HG03342 (cell line): Measurements from ENCODE around the gene DRD1.

Experiments
- ATAC-seq: cut with Tn5 transposase; IDR thresholded peaks from one replicate; pipeline ENCODE4 v1.9.1; 2021; ENCODE audit warnings: mild to moderate bottlenecking, moderate library complexity; ENCODE audit not compliant: unreplicated experiment

DRD1 gene

GRCh38 chr5:175444060-175444904, at the start of gene DRD1:
Gene DRD1, minus strand, starts transcription at chr5:175444182. Its CDS starts 1,083 bp downstream, at chr5:175443099.
- ATAC-seq: peak; percentile 65

GRCh38 chr5:175493726-175494125, 49.7 kb upstream of the DRD1 start:
- no peak for ATAC-seq

GRCh38 chr5:175493260-175493659, 49.3 kb upstream of the DRD1 start:
- ATAC-seq: no peak

DNA sequence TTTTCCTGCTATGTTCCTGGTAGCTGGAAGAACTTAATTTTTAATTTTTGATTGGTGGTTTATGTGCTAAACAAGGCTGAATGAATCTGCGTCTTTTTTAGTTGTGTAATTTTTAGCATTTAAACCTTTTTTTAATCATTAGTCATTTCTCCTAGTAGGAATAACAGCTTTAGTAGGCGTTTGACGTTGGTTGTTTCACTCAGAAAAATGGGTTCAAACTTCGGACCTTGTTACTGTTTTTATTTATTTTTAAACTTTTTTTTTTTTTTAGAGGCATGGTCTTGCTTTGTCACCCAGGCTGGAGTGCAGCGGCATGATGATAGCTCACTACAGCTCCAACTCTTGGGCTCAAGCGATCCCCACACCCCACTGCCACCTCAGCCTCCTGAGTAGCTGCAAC, 47.2 kb upstream of the DRD1 start:
- no peak for ATAC-seq

DNA sequence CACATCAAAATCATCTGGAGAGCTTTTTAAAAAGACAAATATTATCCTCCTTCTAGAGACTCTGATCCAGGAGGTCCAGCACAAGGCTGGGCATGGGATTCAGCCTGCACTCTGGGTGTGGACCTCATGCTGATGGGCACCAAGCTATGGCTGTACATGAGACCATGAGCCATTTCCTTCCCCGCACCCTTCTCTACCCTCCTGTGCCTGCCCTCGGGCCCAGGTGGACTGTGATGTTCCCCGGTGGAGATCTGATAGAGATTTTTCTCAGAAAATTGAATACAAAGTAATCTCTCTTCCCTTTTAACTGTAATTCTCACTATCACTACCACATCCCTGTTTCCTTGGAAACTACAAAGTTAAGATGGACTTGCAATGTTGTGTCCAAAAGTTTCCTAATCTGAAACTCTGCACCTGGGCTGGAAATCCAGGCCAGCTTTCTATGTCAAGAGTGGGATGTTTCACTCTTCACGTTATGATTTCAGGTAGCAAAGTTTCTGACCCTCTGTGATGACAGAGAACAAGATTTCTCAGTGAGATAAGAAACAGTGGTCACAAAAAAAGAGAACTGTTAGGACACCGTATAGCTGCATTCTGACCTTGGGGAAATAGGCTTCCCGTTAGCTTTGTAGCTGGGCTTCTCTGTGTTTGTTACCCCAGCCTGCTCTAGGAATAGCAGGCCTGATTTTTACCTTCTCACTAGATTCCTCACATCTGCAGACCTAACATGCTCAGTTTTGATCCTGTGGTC, 45.9 kb upstream of the DRD1 start:
- no peak for ATAC-seq

GRCh38 chr5:175487514-175488222, 43.7 kb upstream of the DRD1 start:
- no peak for ATAC-seq

- ATAC-seq: no peak
Observed at GRCh38 chr5:175485631-175486030, 41.6 kb upstream of the DRD1 start.

GRCh38 chr5:175484829-175485228, 40.8 kb upstream of the DRD1 start:
- no peak for ATAC-seq

DNA sequence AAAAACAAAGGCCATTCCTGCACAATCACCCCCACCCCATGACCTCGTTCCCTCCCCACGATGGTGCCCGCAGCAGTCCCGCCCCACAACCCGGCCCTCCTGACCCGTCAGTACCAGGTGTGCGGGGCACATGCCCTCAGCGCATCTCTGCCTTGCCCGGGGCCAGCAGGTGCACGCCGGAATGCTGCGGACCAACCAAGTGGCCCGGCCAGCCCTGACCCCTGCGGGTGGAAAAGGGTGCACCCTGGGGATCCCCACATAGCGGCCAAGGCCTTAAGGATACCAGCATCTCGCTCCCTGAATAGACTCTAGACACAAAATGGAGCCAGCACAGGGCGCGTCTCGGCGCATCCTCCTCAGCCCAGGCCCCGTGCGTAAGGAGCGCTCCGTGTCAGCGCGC, 40.3 kb upstream of the DRD1 start:
- ATAC-seq: no peak

DNA sequence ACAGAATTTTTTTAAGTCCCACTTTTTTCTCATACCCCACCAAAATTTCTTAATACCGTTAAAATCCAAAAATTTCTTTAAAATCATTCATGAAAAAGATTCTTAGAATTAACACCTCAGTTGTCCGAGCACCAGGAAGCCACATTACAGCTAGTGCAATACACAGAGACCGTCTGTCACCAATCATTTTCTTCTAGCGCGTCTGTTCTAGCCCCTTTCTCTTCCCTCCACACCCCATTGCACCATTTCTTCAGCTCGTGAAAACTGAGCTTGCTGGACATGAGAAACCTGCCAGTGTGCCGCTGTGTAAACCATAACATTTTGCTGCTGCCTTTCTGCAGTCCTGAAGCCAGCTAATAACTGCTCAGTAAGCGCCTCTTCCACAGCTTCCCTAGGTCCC, 39.4 kb upstream of the DRD1 start:
- no peak for ATAC-seq

GRCh38 chr5:175479125-175479881, 35.3 kb upstream of the DRD1 start:
- ATAC-seq: peak; percentile 1

DNA sequence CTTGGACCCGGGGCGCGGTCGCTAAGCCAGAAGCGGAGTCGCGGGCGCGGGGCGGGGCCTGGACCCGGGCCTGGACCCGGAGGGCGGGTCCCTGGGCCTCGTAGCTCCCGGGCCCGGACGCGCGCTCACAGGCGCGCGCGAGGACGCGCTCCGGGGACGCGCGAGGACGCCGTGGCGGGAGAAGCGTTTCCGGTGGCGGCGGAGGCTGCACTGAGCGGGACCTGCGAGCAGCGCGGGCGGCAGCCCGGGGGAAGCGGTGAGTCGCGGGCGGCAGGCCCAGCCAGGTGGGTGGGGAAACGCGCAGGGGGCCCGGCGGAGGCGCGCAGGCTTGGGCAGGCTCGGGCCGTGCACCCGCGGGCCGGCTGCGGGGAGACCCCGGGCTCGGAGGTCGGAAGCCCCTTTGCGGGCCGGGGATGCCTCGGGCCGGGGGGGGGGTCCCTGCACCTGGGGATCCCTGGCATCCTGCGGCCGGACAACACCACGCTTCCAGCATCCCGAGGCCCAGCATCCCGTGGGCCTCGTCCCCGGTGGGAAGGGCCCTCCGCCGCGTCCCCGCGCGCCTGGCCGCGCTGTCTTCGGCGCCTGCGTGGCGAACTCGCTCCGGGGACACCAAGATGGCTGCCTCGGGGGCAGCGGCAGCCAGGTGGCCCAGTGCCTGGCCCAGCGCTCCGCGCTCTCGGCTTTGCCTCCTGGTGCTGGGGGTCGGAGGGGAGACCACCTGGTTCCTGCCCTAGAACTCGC, 34.6 kb upstream of the DRD1 start, which contains the start of gene SFXN1:
Gene SFXN1, plus strand, starts transcription at position 177 of the 741 bp plus-strand sequence. CDS start 13,544 bp downstream, outside the sequence.
- ATAC-seq: peak; percentile 89

GRCh38 chr5:175478008-175478383, 34.0 kb upstream of the DRD1 start:
- no peak for ATAC-seq

DNA sequence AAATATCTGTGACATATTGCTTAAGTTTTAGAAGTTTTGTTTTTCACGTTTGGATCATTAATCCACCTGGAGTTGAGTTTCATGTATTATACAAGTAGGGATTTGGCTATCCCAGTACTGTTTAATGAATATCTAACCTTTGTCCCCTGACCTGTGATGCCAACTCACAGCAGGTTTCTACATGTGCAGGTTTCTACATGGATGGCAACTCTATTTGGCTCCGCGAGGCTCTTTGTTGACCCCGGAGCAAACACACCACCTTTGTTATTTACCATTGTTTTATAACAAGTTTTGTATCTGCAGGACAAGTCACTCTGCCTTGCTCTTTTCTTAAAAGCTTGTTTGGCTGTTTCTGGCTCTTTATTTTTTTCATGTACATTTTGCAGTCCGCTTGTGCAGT, 33.5 kb upstream of the DRD1 start:
- ATAC-seq: no peak

- no peak for ATAC-seq
Observed at GRCh38 chr5:175475248-175475647, 31.3 kb upstream of the DRD1 start.

DNA sequence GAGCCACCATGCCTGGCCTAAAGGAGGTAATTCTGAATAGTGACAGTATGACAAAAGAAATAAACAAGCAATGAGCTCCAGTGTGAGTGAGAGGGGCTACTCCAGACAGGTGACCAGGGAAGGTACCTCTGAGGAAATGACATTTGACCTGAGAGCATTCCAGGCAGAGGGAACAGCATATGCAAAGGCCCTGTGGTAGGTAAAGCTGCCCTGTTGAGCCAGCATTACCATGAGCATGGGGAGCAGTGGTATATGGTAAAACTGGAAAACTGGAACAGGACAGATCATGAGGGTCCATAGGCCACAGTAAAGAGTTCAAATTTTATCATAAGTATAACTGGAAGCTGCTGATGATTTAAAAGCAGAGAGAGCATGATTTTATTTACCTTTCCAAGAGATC, 28.4 kb upstream of the DRD1 start:
- no peak for ATAC-seq

DNA sequence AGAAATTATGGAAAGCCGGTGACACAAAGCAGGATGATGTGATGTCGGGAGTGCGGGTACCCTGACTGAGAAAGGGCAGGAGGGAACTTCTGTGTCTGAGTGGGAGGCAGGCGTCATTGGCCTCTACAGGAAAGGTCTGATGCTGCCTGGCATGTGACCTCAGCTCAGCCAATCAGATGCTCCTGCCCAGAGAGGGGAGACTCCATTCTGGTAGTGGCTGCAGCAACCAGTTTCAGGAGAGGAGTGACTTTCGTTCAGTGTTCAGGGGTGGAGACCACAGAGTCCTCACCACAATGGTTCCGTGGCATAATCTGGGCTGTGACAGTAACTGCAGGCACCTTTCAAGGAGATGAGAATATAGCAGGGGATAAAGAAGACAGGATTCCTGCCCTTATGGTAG, 27.6 kb upstream of the DRD1 start:
- ATAC-seq: peak; percentile 79

DNA sequence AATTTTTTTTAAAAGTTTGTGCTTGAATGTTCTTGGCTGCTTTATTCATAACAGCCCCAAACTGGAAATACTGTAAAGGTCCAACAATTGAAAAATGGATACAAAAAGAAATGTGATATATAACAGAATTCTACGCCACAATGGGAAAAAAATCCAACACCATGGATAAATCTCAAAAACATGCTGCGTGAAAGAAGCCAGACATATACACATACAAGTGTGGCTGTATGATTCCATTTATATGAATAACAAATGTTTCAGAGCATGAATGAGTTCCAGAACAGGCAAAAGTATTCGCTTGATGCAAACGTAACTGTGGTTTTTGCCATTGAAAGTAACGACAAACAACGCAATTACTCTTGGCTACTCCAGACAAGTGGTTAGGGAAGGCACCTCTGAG, 27.2 kb upstream of the DRD1 start:
- no peak for ATAC-seq

DNA sequence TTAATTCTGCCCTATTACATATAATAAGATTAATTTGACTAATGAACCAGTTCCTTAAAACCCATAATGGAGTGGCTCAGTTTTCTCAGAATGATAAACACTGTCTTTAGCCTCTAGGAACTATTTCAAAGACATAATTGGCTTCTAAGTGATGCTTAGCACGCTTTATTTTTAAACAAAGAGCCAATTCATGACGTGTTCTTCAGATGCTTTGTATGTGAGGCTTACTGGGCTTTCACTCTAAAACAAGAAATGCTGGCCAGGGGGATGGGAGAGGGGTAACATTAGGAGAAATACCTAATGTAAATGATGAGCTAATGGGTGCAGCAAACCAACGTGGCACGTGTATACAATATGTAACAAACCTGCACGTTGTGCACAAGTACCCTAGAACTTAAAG, 26.8 kb upstream of the DRD1 start:
- no peak for ATAC-seq

DNA sequence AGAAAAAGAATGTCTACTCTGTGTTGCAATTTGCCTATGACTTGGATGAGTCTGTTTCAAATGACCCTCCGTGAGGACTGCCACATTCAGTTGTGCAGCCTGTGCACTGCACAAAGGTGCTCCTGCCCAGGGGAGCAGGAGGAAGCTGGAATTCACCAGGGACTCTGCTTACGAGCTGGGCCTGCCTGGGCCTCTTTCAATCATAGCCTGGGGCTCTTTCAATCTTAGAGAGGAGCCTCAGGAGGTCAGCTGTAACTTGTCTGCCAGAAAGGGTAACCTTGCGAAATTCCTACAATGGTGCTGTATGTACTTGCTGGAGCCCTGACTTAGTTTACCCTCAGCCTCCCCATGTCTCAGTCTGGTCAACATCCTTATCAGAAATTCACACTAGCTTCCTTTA, 25.9 kb upstream of the DRD1 start:
- ATAC-seq: no peak
